Thoracic aorta (tissue), 2 donors: Measurements from ENCODE around the gene PTPRN2. TPM values are rescaled to one million over a fixed set of nuclear protein-coding genes. Genes with fewer than 3 reads are reported as not detected.
"Not testable (repeated sequence)": the region's sequence is repeated elsewhere in the genome, so short reads cannot be mapped to it uniquely, and the experiment has no call there.

Experiments used
- ATAC-seq: fragments of 150-250 bp; one replicate; pipeline ENCODE4 v1.8.0; 2017; ENCODE audit warnings: low read depth; ENCODE audit not compliant: insufficient number of reproducible peaks, low FRiP score
- DNase-seq: peaks from one replicate; pipeline ENCODE4 v3.0.0-alpha.2; 2020; ENCODE audit warnings: low spot score
- H3K27ac ChIP-seq, 2 donors: fragments of 200-600 bp; sonication (generic); 1 replicate in 1 of 2; 2 replicates in 1 of 2; pipeline ENCODE4 v1.5.1; 2016; ENCODE audit warnings: mild to moderate bottlenecking in 2 of 2, moderate library complexity in 2 of 2
- H3K27me3 ChIP-seq: fragments of 200-600 bp; sonication (generic); replicated peaks from 2 replicates; pipeline ENCODE4 v1.6.0; 2016; ENCODE audit warnings: mild to moderate bottlenecking; ENCODE audit not compliant: insufficient read depth
- H3K36me3 ChIP-seq: fragments of 200-600 bp; sonication (generic); one replicate; pipeline ENCODE4 v1.5.1; 2016
- H3K4me1 ChIP-seq, 2 donors: fragments of 200-600 bp; sonication (generic); 1 replicate in 1 of 2; 2 replicates in 1 of 2; pipeline versions ENCODE4 v1.5.1 to v1.6.0; 2016; ENCODE audit warnings: low read depth in 2 of 2, mild to moderate bottlenecking in 1 of 2; ENCODE audit not compliant: control insufficient read depth in 1 of 2
- H3K4me3 ChIP-seq: fragments of 200-600 bp; sonication (generic); 2 replicates; pipeline ENCODE4 v1.5.1; 2016; ENCODE audit warnings: mild to moderate bottlenecking
- H3K9me3 ChIP-seq: fragments of 200-600 bp; sonication (generic); 2 replicates; pipeline ENCODE4 v1.5.1; 2016
- total RNA-seq, 2 donors: library from RNA; depleted of rRNA; stranded (reverse); fragments of >200 nt; gene quantifications; one replicate each; pipeline versions ENCODE4 v1.1.0 to v1.2.3, GENCODE V29; 2016
- TF ChIP-seq, protein P1 (sequence below): fragments of 200-600 bp; sonication (generic); IDR thresholded peaks from one replicate; pipeline ENCODE4 v1.5.1; 2019; ENCODE audit warnings: antibody characterized with exemption

Gene PTPRN2
- total RNA-seq, 2 donors from 2014 or later, result 2.2 to 3.1 TPM

- TF ChIP-seq, protein P1, sequence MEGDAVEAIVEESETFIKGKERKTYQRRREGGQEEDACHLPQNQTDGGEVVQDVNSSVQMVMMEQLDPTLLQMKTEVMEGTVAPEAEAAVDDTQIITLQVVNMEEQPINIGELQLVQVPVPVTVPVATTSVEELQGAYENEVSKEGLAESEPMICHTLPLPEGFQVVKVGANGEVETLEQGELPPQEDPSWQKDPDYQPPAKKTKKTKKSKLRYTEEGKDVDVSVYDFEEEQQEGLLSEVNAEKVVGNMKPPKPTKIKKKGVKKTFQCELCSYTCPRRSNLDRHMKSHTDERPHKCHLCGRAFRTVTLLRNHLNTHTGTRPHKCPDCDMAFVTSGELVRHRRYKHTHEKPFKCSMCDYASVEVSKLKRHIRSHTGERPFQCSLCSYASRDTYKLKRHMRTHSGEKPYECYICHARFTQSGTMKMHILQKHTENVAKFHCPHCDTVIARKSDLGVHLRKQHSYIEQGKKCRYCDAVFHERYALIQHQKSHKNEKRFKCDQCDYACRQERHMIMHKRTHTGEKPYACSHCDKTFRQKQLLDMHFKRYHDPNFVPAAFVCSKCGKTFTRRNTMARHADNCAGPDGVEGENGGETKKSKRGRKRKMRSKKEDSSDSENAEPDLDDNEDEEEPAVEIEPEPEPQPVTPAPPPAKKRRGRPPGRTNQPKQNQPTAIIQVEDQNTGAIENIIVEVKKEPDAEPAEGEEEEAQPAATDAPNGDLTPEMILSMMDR, result no peak
- H3K9me3 ChIP-seq, result no peaks in the 10 kb centered on the region
- no peaks in the 10 kb centered on the region for H3K27me3 ChIP-seq
- no peaks in the 10 kb centered on the region for H3K36me3 ChIP-seq
- DNase-seq, result no peak
- no peak overlapping the region for H3K4me3 ChIP-seq
- no peak for ATAC-seq
- no peaks in the 10 kb centered on the region for H3K4me1 ChIP-seq
- no peak overlapping the region for H3K27ac ChIP-seq
Measured at GRCh38 chr7:157737151-157738065, 850.2 kb downstream of the PTPRN2 start.

- TF ChIP-seq, protein P1, result no peak
- Histone ChIP-seq H3K27ac (no peak overlapping the region), H3K36me3 (no peaks in the 10 kb centered on the region), H3K27me3 (no peaks in the 10 kb centered on the region), H3K9me3 (no peaks in the 10 kb centered on the region), H3K4me3 (no peak overlapping the region), H3K4me1 (no peaks in the 10 kb centered on the region)
- ATAC-seq (no peak), DNase-seq (no peak)
Measured at GRCh38 chr7:157736341-157736740, 851.3 kb downstream of the PTPRN2 start.

- TF ChIP-seq, protein P1, result no peak
- ATAC-seq (no peak), DNase-seq (no peak)
- Histone ChIP-seq H3K4me1 (no peaks in the 10 kb centered on the region), H3K9me3 (no peaks in the 10 kb centered on the region), H3K4me3 (no peak overlapping the region), H3K27me3 (no peaks in the 10 kb centered on the region), H3K36me3 (no peaks in the 10 kb centered on the region), H3K27ac (no peak overlapping the region)
Measured at GRCh38 chr7:157735826-157736225, 851.8 kb downstream of the PTPRN2 start.

DNA sequence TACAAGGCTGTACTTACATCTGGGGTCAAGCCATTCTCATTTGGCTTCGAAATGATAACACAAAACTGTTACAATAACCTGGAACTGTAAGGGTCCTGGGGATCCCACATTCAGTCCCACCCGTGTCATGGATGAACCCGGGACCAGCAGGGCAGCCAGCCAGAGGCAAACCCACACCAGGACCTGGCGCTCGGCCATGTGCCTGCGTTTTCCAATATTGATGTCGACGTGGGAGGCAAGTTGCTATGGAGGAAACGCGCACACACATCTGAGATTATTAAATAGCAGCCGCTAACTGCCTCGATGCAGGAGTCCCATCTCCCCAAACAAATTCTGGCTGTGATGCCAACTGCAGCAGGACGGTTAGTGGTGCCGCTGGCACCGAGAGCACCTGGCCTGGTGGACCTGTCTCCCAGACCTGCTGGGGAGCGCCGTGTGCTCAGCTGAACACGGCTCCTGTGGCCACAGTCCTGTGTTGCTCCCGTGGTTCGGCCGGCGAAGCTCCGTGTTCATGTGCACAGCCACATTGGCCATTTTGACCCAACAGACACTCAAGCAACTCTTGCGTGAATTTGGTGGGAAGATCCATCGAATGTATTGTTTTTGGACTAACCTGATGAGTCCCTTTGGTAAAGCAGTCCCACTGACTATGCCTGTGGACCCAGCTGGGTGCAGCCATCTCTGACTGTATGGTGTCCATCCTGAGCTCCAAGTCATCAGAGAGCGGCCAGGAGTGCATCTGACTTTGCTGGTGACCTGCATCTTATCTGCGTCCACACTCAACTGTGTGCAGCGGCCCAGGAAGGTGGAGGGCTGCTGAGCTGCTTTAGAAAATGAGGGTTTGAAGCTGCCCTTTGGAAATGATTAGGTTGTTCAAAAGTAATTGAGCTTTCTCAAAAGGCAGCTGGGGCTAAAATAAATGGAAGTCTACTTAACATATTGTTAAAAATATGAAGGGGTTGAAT, 852.7 kb downstream of the PTPRN2 start:
- no peaks in the 10 kb centered on the region for H3K36me3 ChIP-seq
- DNase-seq (no peak), ATAC-seq (no peak)
- no peak overlapping the region for H3K4me3 ChIP-seq
- H3K4me1 ChIP-seq, result no peaks in the 10 kb centered on the region
- no peak overlapping the region for H3K27ac ChIP-seq
- TF ChIP-seq, protein P1, result no peak
- H3K27me3 ChIP-seq, result no peaks in the 10 kb centered on the region
- H3K9me3 ChIP-seq, result no peaks in the 10 kb centered on the region

GRCh38 chr7:157733760-157734395, 853.7 kb downstream of the PTPRN2 start:
- not testable (repeated sequence) for H3K36me3 ChIP-seq, H3K27me3 ChIP-seq, H3K4me1 ChIP-seq, ATAC-seq, DNase-seq, H3K4me3 ChIP-seq, H3K9me3 ChIP-seq, H3K27ac ChIP-seq
